GM18508 (cell line): ENCODE measurements around the gene MYO16.

Source experiments
- ATAC-seq: cut with Tn5 transposase; IDR thresholded peaks from one replicate; pipeline ENCODE4 v1.9.1; 2021; ENCODE audit warnings: moderate number of reproducible peaks; ENCODE audit not compliant: insufficient read depth, unreplicated experiment

MYO16 gene

GRCh38 chr13:108657519-108657918 is 28.1 kb downstream of the MYO16 start:
- ATAC-seq: no peak

- ATAC-seq: no peak
These were observed 33.1 kb downstream of the MYO16 start for GRCh38 chr13:108662528-108662927.

- ATAC-seq: no peak
These were observed 34.3 kb downstream of the MYO16 start for GRCh38 chr13:108663710-108664109.

GRCh38 chr13:108667205-108667604 is 37.8 kb downstream of the MYO16 start:
- ATAC-seq: no peak

- no peak for ATAC-seq
These were observed 40.0 kb downstream of the MYO16 start for GRCh38 chr13:108669381-108669780.

- ATAC-seq: no peak
These were observed 44.9 kb downstream of the MYO16 start for GRCh38 chr13:108674346-108674745.

GRCh38 chr13:108674771-108675170 is 45.4 kb downstream of the MYO16 start:
- ATAC-seq: no peak

- no peak for ATAC-seq
These were observed 47.2 kb downstream of the MYO16 start for GRCh38 chr13:108676620-108677019.

GRCh38 chr13:108677806-108678205 is 48.4 kb downstream of the MYO16 start:
- no peak for ATAC-seq

- ATAC-seq: no peak
These were observed 50.6 kb downstream of the MYO16 start for GRCh38 chr13:108680011-108680410.

- no peak for ATAC-seq
These were observed 52.7 kb downstream of the MYO16 start for GRCh38 chr13:108681986-108682575.

- no peak for ATAC-seq
These were observed 53.3 kb downstream of the MYO16 start for GRCh38 chr13:108682714-108683113.

- ATAC-seq: no peak
These were observed 56.6 kb downstream of the MYO16 start for GRCh38 chr13:108686027-108686426.

GRCh38 chr13:108690726-108691125 is 61.3 kb downstream of the MYO16 start:
- ATAC-seq: no peak

GRCh38 chr13:108700422-108701170 is 71.2 kb downstream of the MYO16 start:
- ATAC-seq: no peak

- ATAC-seq: no peak
These were observed 72.8 kb downstream of the MYO16 start for GRCh38 chr13:108702171-108702570.

- no peak for ATAC-seq
These were observed 75.6 kb downstream of the MYO16 start for GRCh38 chr13:108705031-108705430.

GRCh38 chr13:108707584-108707983 is 78.2 kb downstream of the MYO16 start:
- no peak for ATAC-seq

- ATAC-seq: no peak
These were observed 79.5 kb downstream of the MYO16 start for GRCh38 chr13:108708921-108709320.

GRCh38 chr13:108711386-108711785 is 82.0 kb downstream of the MYO16 start:
- no peak for ATAC-seq

- ATAC-seq: no peak
These were observed 96.1 kb downstream of the MYO16 start for GRCh38 chr13:108725471-108725870.

- ATAC-seq: no peak
These were observed 99.0 kb downstream of the MYO16 start for GRCh38 chr13:108728370-108728769.
